ENCODE data around the gene ZNF84. TPM values are rescaled to one million over a fixed set of nuclear protein-coding genes. Genes with fewer than 3 reads are reported as not detected.

ZNF84 gene
- polyA plus RNA-seq, 1 donor from 2014 or later, result 25.1 TPM

DNA sequence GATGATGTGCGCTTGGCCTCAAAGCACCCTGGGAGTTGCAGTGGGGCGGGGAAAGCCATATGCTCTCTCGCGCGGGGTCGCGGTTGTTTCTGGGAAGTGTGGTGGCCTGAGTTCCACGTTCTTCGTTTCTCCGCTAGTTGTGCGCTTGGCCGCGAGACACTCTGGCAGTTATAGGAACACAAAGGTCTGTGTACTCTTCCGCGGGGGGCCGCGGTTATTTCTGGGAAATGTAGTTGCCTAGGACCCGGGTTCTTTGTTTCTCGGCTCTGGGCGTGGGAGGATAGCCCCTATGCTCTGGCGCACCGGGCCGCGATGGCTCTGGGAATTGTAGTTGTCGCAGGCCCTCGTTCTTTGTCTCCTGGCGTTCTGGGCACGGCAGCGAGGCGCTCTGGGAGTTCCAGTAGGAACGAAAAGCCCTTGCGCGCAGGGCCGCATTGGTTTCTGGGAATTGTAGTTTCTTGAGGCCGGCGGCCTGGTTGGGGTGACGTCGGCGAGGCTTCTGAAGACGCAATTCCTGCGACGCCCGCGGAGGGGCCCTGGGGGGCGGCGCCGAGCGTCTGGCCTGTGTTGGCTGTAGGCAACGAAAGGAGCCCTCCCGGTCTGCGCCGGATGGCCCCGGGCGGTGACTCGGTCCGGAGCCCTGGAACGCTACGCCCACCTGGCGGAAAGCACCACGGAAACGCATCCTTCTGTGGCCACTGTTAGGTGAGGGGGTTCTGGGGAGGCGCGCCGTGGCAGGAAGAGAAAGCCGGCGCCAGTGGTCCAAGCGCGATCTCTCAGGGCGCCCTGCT lies 43.3 kb downstream of the ZNF84 start, which contains the start of gene ZNF140:
ZNF140 (plus strand) TSS at position 556 of the 791 bp plus-strand sequence. CDS start 398 bp downstream, outside the sequence.
- H3K9me3 Mint-ChIP-seq, result peaks cover 9 to 36% (median 27%) of the 10 kb centered on the region in 3 donors
- no peak within 1 kb of the TSS for H3K4me3 Mint-ChIP-seq
- H3K27me3 Mint-ChIP-seq, result no peaks in the 10 kb centered on the region
- peaks cover 0 to 11% (median 0%) of the 10 kb centered on the region in 3 donors for H3K4me1 Mint-ChIP-seq
- peak within 1 kb of the TSS in 1 of 3 donors; percentile 85 for H3K27ac Mint-ChIP-seq
- peaks cover 21% of the 10 kb centered on the region for H3K36me3 Mint-ChIP-seq

DNA sequence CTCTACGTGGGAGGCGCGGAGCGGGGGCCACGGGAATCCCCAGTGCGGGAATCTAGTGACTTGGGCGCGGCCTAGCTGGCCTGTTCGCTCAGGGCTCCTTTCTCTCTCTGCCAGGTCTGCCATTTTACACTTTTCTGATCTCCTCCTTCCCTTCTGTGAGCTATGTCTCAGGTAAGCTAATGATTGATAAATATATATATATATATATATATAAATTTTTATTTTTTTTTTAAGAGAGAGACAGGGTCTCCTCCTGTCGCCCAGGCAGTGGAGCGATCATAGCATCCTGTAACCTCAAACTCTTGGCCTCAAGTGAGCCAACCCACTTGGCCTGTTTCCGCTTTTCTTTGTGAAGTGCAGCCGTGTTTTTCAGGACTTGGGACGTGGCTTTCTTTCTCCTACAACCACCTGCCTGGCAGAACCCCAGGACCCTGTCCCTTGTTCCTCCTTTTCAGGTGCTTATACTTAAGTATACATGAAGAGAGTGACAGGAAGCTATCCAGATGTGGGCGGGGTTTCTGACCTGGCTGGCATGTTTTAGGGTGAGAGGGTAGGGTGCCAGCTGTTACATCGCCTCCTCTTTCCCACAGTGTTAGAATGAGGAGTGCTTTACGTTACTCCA lies 44.0 kb downstream of the ZNF84 start:
- Mint-ChIP-seq H3K4me3 (no peak overlapping the region), H3K27me3 (no peaks in the 10 kb centered on the region), H3K4me1 (peaks cover 0 to 11% (median 0%) of the 10 kb centered on the region in 3 donors), H3K27ac (peak overlapping the region in 1 of 3 donors; percentile 85), H3K9me3 (peaks cover 12 to 39% (median 27%) of the 10 kb centered on the region in 3 donors), H3K36me3 (peaks cover 24% of the 10 kb centered on the region)

DNA sequence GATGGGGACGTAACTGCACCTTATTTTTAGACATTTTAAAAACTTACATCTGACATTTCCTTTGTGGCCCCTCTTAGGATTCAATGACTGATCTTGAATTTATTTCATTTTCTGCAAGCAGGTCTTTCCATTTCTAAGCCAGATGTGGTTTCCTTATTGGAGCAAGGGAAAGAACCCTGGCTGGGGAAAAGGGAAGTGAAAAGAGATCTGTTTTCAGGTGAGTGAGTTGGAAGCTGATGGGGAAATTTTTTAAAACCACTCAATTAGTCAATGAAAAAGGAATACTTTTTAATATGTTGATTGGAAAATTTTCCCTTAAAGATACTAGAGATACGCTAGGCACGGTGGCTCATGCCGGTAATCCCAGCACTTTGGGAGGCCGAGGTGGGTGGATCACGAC lies 46.0 kb downstream of the ZNF84 start:
- H3K36me3 Mint-ChIP-seq, result peaks cover 42% of the 10 kb centered on the region
- H3K4me3 Mint-ChIP-seq, result peak overlapping the region in 1 of 4 donors; percentile 27
- H3K4me1 Mint-ChIP-seq, result peaks cover 0 to 11% (median 0%) of the 10 kb centered on the region in 3 donors
- peaks cover 13 to 39% (median 25%) of the 10 kb centered on the region in 3 donors for H3K9me3 Mint-ChIP-seq
- H3K27me3 Mint-ChIP-seq, result no peaks in the 10 kb centered on the region
- no peak overlapping the region for H3K27ac Mint-ChIP-seq

DNA sequence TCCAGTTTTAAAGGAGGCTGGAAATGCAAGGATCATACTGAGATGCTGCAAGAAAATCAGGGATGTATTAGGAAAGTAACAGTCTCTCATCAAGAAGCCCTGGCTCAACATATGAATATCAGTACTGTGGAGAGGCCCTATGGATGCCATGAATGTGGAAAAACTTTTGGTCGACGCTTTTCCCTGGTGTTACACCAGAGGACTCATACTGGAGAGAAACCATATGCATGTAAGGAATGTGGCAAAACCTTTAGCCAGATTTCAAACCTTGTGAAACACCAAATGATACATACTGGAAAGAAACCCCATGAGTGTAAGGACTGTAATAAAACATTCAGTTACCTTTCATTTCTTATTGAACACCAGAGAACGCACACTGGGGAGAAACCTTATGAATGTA lies 68.3 kb downstream of the ZNF84 start:
- Mint-ChIP-seq H3K36me3 (peaks cover 29% of the 10 kb centered on the region), H3K27ac (no peak overlapping the region), H3K4me3 (no peak overlapping the region), H3K27me3 (no peaks in the 10 kb centered on the region), H3K9me3 (peaks cover 9 to 56% (median 44%) of the 10 kb centered on the region in 3 donors), H3K4me1 (peaks cover 0 to 5% (median 0%) of the 10 kb centered on the region in 3 donors)

DNA sequence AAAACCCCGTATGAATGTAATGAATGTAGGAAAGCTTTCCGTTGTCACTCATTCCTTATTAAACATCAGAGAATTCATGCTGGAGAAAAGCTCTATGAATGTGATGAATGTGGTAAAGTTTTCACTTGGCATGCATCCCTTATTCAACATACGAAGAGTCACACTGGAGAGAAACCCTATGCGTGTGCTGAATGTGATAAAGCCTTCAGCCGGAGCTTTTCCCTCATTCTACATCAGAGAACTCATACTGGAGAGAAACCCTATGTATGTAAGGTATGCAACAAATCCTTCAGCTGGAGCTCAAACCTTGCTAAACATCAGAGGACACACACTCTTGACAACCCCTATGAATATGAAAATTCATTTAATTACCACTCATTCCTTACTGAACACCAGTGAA lies 68.9 kb downstream of the ZNF84 start:
- peaks cover 0 to 3% (median 0%) of the 10 kb centered on the region in 3 donors for H3K4me1 Mint-ChIP-seq
- no peaks in the 10 kb centered on the region for H3K27me3 Mint-ChIP-seq
- H3K4me3 Mint-ChIP-seq, result no peak overlapping the region
- H3K27ac Mint-ChIP-seq, result no peak overlapping the region
- peaks cover 26% of the 10 kb centered on the region for H3K36me3 Mint-ChIP-seq
- H3K9me3 Mint-ChIP-seq, result peaks cover 8 to 55% (median 41%) of the 10 kb centered on the region in 3 donors

DNA sequence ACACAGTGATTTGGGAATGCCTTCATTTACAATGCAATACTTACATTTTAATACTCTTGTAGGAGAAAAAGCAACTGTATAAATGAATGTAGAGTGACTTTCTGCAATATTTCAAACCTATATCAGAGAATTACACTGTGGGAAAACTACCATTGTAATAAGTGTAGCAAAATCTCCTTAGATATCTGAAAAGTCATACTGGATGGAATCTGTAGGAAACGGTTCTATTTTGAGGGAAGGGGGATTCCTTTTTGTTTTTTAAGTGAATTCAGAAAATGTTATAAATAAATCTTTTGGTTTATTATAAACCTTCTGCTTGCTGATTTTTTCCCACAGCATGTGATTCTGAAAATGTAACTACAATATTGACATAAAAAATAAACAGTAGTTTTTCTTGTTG lies 69.8 kb downstream of the ZNF84 start:
- Mint-ChIP-seq H3K4me3 (no peak overlapping the region), H3K27me3 (no peaks in the 10 kb centered on the region), H3K9me3 (peaks cover 6 to 55% (median 38%) of the 10 kb centered on the region in 3 donors), H3K36me3 (peaks cover 24% of the 10 kb centered on the region), H3K27ac (no peak overlapping the region), H3K4me1 (no peaks in the 10 kb centered on the region)

DNA sequence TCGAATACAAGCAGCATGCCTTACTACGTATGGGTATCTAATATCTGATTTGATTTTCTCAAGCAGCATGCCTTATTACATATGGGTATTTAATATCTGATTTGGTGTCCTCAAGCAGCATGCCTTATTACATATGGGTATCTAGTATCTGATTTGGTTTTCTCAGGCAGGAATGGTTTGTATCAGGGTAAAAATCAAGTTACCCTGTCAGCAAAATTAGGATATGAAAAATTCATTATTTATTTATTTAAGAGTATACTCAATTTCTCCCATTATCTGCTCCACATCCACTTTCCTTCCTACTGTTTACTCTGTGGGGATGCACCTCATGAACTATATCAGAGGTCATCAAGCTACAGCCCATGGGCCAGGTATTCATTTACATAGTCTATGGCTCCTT lies 70.8 kb downstream of the ZNF84 start:
- Mint-ChIP-seq H3K4me1 (no peaks in the 10 kb centered on the region), H3K27me3 (no peaks in the 10 kb centered on the region), H3K27ac (no peak overlapping the region), H3K36me3 (peaks cover 21% of the 10 kb centered on the region), H3K4me3 (peak overlapping the region in 1 of 4 donors; percentile 18), H3K9me3 (peaks cover 6 to 55% (median 42%) of the 10 kb centered on the region in 3 donors)

Other genes starting within 250 kb of the ZNF84 start
- 11.5 TPM for gene GOLGA3, start 208.6 kb upstream of the ZNF84 start, polyA plus RNA-seq
- gene CHFR, start 149.9 kb upstream of the ZNF84 start, polyA plus RNA-seq, result 24.3 TPM
- 3.6 TPM for gene ZNF605, start 81.2 kb upstream of the ZNF84 start, polyA plus RNA-seq
- gene ZNF26, start 51.1 kb upstream of the ZNF84 start, polyA plus RNA-seq, result 14.4 TPM
- 20.5 TPM for gene ZNF140, start 43.4 kb downstream of the ZNF84 start, polyA plus RNA-seq
- 0.63 TPM for gene ZNF891, start 92.8 kb downstream of the ZNF84 start, polyA plus RNA-seq
- 11.0 TPM for gene ZNF10, start 93.1 kb downstream of the ZNF84 start, polyA plus RNA-seq
- 20.4 TPM for gene ZNF268, start 144.0 kb downstream of the ZNF84 start, polyA plus RNA-seq
- gene ANHX, start 198.4 kb downstream of the ZNF84 start, polyA plus RNA-seq, result not detected